ENCODE measurements around the gene ZNF580.

The ZNF580 gene

DNA sequence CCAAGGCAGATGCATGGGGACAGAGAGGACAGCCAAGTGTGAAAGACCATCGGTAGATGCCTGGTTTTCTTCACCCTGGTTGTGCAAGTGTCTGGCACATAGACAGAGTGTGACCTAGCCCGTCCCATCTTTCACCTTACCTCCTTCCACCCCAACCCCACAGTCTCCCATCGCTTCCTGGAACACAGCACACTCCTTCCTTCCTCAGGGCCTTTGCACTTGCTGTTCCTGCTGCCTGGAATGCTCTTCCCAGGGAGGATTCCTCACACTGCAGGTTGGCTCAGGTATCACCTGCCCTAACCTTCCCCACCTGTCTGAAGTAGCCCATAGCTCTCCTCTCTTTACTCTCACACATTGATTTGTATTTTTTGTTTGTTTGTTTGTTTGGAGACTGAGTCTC, 44.5 kb upstream of the ZNF580 start:
- H3K36me3 ChIP-seq = peaks cover 50% of the 10 kb centered on the region
- no peaks in the 10 kb centered on the region for H3K9me3 ChIP-seq (ENCODE audit: severe bottlenecking)
- TF ChIP-seq, protein P1, sequence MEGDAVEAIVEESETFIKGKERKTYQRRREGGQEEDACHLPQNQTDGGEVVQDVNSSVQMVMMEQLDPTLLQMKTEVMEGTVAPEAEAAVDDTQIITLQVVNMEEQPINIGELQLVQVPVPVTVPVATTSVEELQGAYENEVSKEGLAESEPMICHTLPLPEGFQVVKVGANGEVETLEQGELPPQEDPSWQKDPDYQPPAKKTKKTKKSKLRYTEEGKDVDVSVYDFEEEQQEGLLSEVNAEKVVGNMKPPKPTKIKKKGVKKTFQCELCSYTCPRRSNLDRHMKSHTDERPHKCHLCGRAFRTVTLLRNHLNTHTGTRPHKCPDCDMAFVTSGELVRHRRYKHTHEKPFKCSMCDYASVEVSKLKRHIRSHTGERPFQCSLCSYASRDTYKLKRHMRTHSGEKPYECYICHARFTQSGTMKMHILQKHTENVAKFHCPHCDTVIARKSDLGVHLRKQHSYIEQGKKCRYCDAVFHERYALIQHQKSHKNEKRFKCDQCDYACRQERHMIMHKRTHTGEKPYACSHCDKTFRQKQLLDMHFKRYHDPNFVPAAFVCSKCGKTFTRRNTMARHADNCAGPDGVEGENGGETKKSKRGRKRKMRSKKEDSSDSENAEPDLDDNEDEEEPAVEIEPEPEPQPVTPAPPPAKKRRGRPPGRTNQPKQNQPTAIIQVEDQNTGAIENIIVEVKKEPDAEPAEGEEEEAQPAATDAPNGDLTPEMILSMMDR (IDR thresholded peaks at IDR 0.05; ENCODE audit: low read depth, low read length) = no peak
- no peaks in the 10 kb centered on the region for H3K27me3 ChIP-seq (ENCODE audit: insufficient read depth, low read depth, severe bottlenecking)
- no peak overlapping the region for H3K27ac ChIP-seq
- H3K4me3 ChIP-seq (ENCODE audit: low read depth, low read length) = no peak overlapping the region
- DNase-seq = no peak

DNA sequence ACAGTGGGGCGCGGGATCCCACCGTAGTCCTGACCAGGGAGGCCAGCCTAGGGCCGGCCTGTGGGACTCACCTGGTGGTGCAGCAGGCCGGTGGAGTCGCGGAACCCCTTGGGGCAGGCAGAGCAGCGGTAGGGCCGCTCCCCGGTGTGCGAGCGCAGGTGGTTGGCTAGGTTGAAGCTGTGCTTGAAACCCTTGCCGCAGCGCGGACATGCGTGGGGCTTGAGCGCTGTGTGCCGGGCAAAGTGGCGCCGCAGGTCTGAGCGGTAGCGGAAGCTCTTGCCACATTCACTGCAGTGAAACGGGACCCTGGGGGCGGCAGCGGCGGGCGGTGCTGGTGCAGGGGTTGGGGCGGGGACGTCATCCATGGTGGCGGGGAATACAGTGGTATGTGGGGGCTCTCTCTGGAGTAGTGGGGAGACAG, 43.3 kb upstream of the ZNF580 start:
- Histone ChIP-seq H3K9me3 (ENCODE audit: severe bottlenecking) (no peaks in the 10 kb centered on the region), H3K27ac (no peak overlapping the region), H3K27me3 (ENCODE audit: insufficient read depth, low read depth, severe bottlenecking) (no peaks in the 10 kb centered on the region), H3K36me3 (peaks cover 42% of the 10 kb centered on the region), H3K4me3 (ENCODE audit: low read depth, low read length) (no peak overlapping the region)
- DNase-seq = no peak
- TF ChIP-seq, protein P1 (IDR thresholded peaks at IDR 0.05; ENCODE audit: low read depth, low read length) = no peak

DNA sequence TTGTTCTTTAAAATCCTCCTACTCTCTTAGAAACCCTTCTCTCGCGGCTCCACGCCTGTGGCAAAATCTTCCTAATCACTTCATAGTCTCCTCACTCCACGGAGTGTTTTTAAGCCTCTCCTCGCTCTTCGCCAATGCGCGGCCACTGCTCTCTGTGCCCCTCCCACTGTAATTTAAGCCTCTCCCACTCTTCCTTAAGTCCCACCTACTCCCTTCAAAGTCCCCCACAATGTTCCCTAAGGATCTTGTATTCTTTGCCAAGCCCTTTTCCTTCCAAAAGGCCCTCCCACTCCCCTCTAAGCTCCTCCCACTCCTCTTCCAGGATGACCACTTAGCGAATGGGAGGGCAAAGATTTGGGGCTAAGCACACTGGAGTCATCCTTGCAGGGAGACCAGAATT, 42.8 kb upstream of the ZNF580 start:
- TF ChIP-seq, protein P1 (IDR thresholded peaks at IDR 0.05; ENCODE audit: low read depth, low read length) = no peak
- H3K4me3 ChIP-seq (ENCODE audit: low read depth, low read length) = no peak overlapping the region
- no peaks in the 10 kb centered on the region for H3K27me3 ChIP-seq (ENCODE audit: insufficient read depth, low read depth, severe bottlenecking)
- H3K9me3 ChIP-seq (ENCODE audit: severe bottlenecking) = no peaks in the 10 kb centered on the region
- no peak for DNase-seq
- peaks cover 40% of the 10 kb centered on the region for H3K36me3 ChIP-seq
- H3K27ac ChIP-seq = no peak overlapping the region

DNA sequence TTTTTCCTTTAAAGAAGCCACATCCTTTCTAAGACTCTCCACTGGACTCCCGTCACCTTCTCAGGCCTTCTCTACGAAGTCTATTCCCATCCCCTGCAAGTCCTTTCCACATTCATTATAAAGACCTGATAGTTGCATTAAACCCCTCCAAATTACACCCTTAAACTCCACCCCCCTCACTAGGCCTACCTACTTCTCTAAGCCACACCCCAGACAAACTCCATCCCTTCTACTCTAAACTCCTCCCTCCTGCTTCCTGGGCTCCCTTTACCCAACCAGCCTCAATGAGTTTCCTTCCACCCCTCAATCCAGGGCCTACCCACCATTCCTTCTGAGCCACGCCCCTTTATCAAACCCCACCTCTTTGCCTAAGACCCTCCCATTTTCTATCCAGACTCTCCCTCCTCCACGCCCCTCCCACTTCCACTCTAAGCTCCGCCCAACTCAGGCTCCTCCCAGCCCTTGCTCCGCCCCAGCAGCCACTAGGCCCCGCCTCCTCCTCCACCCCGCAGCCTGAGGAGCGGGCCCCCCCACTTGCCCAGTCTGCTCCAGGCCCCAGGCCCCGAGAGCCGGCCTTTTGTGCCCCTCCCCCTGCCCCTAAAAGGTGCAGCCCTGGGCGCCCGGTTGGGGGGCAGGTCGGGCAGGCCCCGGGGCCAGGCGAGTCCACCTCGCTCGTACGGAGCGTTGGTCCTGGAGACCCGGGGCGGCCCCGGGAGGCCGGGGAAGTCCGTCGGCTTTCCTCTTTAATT, 41.9 kb upstream of the ZNF580 start:
- Histone ChIP-seq H3K4me3 (ENCODE audit: low read depth, low read length) (peak overlapping the region; percentile 91), H3K36me3 (peaks cover 34% of the 10 kb centered on the region), H3K27me3 (ENCODE audit: insufficient read depth, low read depth, severe bottlenecking) (no peaks in the 10 kb centered on the region), H3K9me3 (ENCODE audit: severe bottlenecking) (no peaks in the 10 kb centered on the region), H3K27ac (peak overlapping the region; percentile 100)
- TF ChIP-seq, protein P1 (IDR thresholded peaks at IDR 0.05; ENCODE audit: low read depth, low read length) = no peak
- peak; percentile 94 for DNase-seq

DNA sequence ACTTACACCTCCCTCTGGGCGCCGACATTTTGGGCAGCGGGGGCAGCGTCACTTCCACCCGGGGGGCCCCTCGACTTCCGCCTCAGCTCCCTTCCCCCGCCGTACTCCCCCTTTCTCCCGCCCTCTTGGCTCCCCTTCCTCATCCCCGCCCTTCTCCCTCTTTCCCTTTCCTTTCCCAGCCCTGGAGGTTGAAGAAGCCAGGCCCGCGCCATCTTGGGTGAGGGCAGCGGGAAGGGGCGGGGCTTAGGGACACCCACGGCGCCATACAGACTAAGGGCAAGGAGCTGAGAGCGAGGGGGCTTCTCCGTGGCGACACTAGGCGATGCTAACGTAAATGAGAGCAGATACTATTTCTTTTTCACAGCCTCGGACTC, 41.3 kb upstream of the ZNF580 start, which contains the start of gene FIZ1:
Gene FIZ1 (minus strand): TSS at position 50 of the 374 bp plus-strand sequence. CDS start 1,652 bp downstream, outside the sequence.
- Histone ChIP-seq H3K4me3 (ENCODE audit: low read depth, low read length) (peak within 1 kb of the TSS; percentile 91), H3K36me3 (peaks cover 34% of the 10 kb centered on the region), H3K9me3 (ENCODE audit: severe bottlenecking) (no peaks in the 10 kb centered on the region), H3K27me3 (ENCODE audit: insufficient read depth, low read depth, severe bottlenecking) (no peaks in the 10 kb centered on the region), H3K27ac (peak within 1 kb of the TSS; percentile 100)
- TF ChIP-seq, protein P1 (IDR thresholded peaks at IDR 0.05; ENCODE audit: low read depth, low read length) = no peak
- peak; percentile 98 for DNase-seq

All from WERI-Rb-1 (cell line).